Astrocyte (in vitro differentiated cells and primary cell): ENCODE measurements around the gene TEC.

Experiments
- EZH2 ChIP-seq: IDR thresholded peaks from 2 replicates; pipeline ENCODE4 v1.6.1; 2012; ENCODE audit warnings: mild to moderate bottlenecking, low read length, inconsistent platforms; ENCODE audit not compliant: insufficient read depth
- TF ChIP-seq, protein P1 (sequence below): IDR thresholded peaks from 2 replicates; pipeline ENCODE4 v1.5.1; 2011; ENCODE audit warnings: low read depth, mild to moderate bottlenecking, inconsistent platforms, low read length, moderate library complexity; ENCODE audit not compliant: insufficient read depth

DNA sequence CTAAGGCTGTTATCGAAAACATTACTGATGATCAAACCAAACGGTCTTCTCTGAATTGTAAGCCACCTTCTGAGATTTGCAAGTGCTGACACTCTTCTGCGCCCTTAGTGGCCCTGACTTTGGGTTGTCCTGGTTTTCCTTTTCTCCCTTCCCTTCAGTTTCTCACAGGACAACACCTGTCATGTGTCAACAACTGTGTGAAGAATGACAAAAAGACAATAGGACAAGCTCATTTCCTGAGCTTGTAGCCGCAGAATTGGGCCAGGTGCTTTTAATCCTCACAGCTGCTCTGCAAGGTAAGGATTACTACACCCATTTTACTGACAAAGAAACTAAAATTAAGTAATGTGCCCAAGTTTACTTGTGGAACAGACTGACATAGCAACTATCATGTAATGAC lies 90.7 kb downstream of the TEC start:
- TF ChIP-seq, protein P1, sequence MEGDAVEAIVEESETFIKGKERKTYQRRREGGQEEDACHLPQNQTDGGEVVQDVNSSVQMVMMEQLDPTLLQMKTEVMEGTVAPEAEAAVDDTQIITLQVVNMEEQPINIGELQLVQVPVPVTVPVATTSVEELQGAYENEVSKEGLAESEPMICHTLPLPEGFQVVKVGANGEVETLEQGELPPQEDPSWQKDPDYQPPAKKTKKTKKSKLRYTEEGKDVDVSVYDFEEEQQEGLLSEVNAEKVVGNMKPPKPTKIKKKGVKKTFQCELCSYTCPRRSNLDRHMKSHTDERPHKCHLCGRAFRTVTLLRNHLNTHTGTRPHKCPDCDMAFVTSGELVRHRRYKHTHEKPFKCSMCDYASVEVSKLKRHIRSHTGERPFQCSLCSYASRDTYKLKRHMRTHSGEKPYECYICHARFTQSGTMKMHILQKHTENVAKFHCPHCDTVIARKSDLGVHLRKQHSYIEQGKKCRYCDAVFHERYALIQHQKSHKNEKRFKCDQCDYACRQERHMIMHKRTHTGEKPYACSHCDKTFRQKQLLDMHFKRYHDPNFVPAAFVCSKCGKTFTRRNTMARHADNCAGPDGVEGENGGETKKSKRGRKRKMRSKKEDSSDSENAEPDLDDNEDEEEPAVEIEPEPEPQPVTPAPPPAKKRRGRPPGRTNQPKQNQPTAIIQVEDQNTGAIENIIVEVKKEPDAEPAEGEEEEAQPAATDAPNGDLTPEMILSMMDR, result no peak
- no peak for TF ChIP-seq EZH2
